GM18861 (cell line): ENCODE results near the gene PLEKHG1.
A peak's percentile ranks its signal among the peaks of the same experiment; 100 is the strongest.

Experiments used
- ATAC-seq: cut with Tn5 transposase; IDR thresholded peaks from one replicate; pipeline ENCODE4 v1.9.1; 2021; ENCODE audit not compliant: unreplicated experiment

The PLEKHG1 gene

GRCh38 chr6:150637266-150637665, 37.6 kb downstream of the PLEKHG1 start:
- ATAC-seq = no peak

GRCh38 chr6:150638267-150638666, 38.6 kb downstream of the PLEKHG1 start:
- no peak for ATAC-seq

- no peak for ATAC-seq
Observed at GRCh38 chr6:150638765-150639164, 39.1 kb downstream of the PLEKHG1 start.

DNA sequence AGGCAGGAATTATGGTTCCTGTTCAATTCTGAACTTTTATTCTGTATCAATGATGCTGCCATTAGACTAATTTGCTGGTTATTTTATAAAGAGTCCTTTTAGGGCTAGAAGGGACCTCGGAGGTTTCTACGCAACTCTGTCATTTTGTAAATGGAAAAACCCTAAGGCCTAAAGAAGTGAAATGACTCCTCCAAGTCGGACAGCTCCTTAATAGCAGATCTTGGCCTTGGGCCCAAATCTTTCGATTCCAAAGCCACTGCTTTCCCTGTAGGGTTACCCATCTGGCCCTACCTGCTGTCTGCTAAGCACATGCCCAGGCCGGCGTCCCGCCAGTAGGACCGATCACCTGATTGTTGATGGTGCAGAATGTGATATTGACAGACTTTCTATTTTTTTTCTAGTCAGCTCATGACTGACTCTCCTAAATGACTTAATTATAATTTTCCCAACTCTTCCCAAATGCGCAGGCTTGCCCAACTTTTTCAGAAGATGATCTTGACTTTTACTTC, 40.2 kb downstream of the PLEKHG1 start:
- ATAC-seq = no peak

- peak; percentile 35 for ATAC-seq
Observed at GRCh38 chr6:150640556-150641209, 41.0 kb downstream of the PLEKHG1 start.

GRCh38 chr6:150641398-150642139, 41.9 kb downstream of the PLEKHG1 start:
- ATAC-seq = peak; percentile 35

DNA sequence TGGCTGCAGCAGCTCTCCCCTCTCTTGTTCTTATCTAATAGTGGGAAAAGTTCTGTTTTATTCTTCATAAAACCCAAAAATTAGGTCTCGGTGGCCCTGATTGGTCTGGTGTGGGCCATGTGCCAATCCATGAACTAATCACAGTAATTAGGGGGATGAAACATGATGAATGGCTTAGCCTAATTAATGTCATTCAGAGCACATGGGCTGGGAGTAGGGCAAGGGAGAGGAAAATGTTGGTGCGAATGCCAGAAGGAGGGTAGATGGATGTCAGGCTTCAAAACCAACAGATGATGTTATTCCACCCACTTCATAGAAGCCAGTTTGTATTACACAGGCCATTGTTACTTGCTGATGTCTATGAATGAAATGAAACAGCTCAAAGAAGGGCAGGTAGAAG, 46.5 kb downstream of the PLEKHG1 start:
- no peak for ATAC-seq

DNA sequence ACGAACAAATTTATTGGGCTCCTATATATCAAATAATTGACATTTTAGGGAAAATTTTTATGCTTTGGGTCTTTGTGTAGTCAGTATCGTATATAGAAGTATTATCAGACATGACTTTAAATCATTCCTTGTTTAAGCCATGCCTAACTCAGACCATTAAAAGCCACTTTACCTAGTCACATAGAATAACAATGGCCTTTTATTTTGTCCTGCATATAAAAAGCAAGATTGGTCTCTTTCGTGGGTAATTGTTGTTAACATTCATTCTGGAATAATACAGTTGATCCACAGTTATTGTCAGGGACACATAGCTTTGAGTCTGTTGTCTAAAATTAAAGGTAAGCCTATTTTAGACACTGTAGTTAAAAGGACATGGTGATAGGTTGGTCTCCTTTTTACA, 47.4 kb downstream of the PLEKHG1 start:
- no peak for ATAC-seq
